ENCODE data around the gene GDPD2.
A peak's percentile ranks its signal among the peaks of the same experiment; 100 is the strongest.
"Not testable (repeated sequence)": the region's sequence is repeated elsewhere in the genome, so short reads cannot be mapped to it uniquely, and the experiment has no call there.

The GDPD2 gene

DNA sequence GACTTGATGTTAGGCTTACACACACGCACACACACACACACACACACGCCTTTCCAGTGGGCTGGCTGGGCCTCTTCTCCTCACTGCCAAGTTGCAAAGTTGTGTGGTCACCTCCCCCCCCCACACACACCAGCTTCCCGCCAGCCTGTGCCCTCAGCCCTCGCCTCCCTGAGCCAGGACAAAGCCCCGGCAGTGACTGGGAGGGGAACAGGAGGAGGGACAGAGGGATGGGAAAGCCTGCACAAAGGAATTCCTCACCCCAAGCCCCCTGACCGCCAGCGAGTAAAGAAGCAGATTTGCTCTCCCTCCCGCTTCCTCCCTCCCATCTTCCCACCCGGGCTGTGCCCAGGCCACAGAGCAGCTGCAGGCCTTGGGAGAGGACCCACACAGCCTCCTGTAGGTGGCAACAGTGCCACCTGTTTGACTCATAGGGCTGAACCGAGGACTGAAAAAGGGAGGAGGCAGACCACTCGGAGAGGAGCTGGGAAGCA, at the start of gene GDPD2:
Gene GDPD2 (plus strand): TSS at position 464 of the 491 bp plus-strand sequence. CDS start 1,671 bp downstream, outside the sequence.
- Mint-ChIP-seq H3K36me3 (ENCODE audit: low read depth) (peaks cover 6% of the 10 kb centered on the region), H3K9me3 (no peaks in the 10 kb centered on the region), H3K27ac (no peak within 1 kb of the TSS)

GRCh38 chrX:70386235-70386634, 36.9 kb upstream of the GDPD2 start:
- Mint-ChIP-seq H3K27ac (no peak overlapping the region), H3K27me3 (no peaks in the 10 kb centered on the region), H3K36me3 (ENCODE audit: low read depth) (peaks cover 30% of the 10 kb centered on the region), H3K4me3 (no peak overlapping the region), H3K4me1 (ENCODE audit: low read depth) (no peaks in the 10 kb centered on the region), H3K9me3 (no peaks in the 10 kb centered on the region)

More for the DNA sequence above, at the start of gene GDPD2:
- Mint-ChIP-seq H3K27me3 (no peaks in the 10 kb centered on the region), H3K4me1 (ENCODE audit: low read depth) (no peaks in the 10 kb centered on the region), H3K4me3 (no peak within 1 kb of the TSS)

GRCh38 chrX:70398899-70399298, 24.2 kb upstream of the GDPD2 start:
- Mint-ChIP-seq H3K27me3 (no peaks in the 10 kb centered on the region), H3K4me1 (ENCODE audit: low read depth) (peaks cover 6% of the 10 kb centered on the region), H3K4me3 (no peak overlapping the region), H3K27ac (peak overlapping the region; percentile 61), H3K9me3 (no peaks in the 10 kb centered on the region), H3K36me3 (ENCODE audit: low read depth) (peaks cover 34% of the 10 kb centered on the region)

DNA sequence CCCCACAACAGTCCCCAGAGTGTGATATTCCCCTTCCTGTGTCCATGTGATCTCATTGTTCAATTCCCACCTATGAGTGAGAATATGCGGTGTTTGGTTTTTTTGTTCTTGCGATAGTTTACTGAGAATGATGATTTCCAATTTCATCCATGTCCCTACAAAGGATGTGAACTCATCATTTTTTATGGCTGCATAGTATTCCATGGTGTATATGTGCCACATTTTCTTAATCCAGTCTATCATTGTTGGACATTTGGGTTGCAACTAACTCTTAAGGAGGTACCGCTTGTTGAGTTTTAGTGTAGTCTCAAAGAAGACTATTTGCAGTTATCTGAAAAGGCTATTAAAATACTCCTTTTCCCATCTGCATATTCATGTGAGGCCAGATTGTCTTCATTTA, 22.9 kb upstream of the GDPD2 start:
- H3K27me3 Mint-ChIP-seq; H3K9me3 Mint-ChIP-seq; H3K4me1 Mint-ChIP-seq (ENCODE audit: low read depth); H3K27ac Mint-ChIP-seq; H3K4me3 Mint-ChIP-seq: not testable (repeated sequence)
- H3K36me3 Mint-ChIP-seq (ENCODE audit: low read depth) = peaks cover 35% of the 10 kb centered on the region

- Mint-ChIP-seq H3K4me3 (no peak overlapping the region), H3K27ac (no peak overlapping the region), H3K27me3 (no peaks in the 10 kb centered on the region), H3K9me3 (no peaks in the 10 kb centered on the region), H3K4me1 (ENCODE audit: low read depth) (peaks cover 6% of the 10 kb centered on the region), H3K36me3 (ENCODE audit: low read depth) (peaks cover 33% of the 10 kb centered on the region)
Observed at GRCh38 chrX:70402721-70403120, 20.4 kb upstream of the GDPD2 start.

DNA sequence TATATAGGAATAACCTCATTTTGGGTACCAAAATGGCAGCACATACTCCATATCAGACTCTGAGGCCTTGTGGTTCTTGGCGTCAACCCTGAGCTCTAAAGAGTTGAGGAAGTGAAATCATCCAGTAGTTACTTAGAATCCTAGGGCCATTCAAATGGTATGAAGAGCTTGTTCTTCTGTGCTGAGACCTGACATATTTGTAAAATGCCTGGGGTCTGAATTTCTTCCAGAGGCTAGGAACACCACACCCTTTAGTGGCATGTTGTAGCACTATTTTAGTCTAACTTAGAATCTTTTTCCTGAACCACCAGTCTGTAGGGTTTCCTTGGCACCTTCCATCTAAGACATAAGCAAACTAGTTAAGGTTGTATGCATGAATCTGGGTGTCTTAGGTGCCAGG, 18.1 kb upstream of the GDPD2 start:
- no peaks in the 10 kb centered on the region for H3K27me3 Mint-ChIP-seq
- peaks cover 36% of the 10 kb centered on the region for H3K36me3 Mint-ChIP-seq (ENCODE audit: low read depth)
- H3K27ac Mint-ChIP-seq = no peak overlapping the region
- H3K4me3 Mint-ChIP-seq = no peak overlapping the region
- no peaks in the 10 kb centered on the region for H3K4me1 Mint-ChIP-seq (ENCODE audit: low read depth)
- no peaks in the 10 kb centered on the region for H3K9me3 Mint-ChIP-seq

GRCh38 chrX:70410921-70411320, 12.2 kb upstream of the GDPD2 start:
- H3K4me1 Mint-ChIP-seq (ENCODE audit: low read depth) = no peaks in the 10 kb centered on the region
- no peaks in the 10 kb centered on the region for H3K9me3 Mint-ChIP-seq
- no peak overlapping the region for H3K4me3 Mint-ChIP-seq
- peaks cover 12% of the 10 kb centered on the region for H3K36me3 Mint-ChIP-seq (ENCODE audit: low read depth)
- H3K27ac Mint-ChIP-seq = no peak overlapping the region
- no peaks in the 10 kb centered on the region for H3K27me3 Mint-ChIP-seq

GRCh38 chrX:70411475-70411874, 11.6 kb upstream of the GDPD2 start:
- Mint-ChIP-seq H3K27ac (no peak overlapping the region), H3K4me3 (no peak overlapping the region), H3K4me1 (ENCODE audit: low read depth) (no peaks in the 10 kb centered on the region), H3K36me3 (ENCODE audit: low read depth) (peaks cover 11% of the 10 kb centered on the region), H3K9me3 (no peaks in the 10 kb centered on the region), H3K27me3 (no peaks in the 10 kb centered on the region)

DNA sequence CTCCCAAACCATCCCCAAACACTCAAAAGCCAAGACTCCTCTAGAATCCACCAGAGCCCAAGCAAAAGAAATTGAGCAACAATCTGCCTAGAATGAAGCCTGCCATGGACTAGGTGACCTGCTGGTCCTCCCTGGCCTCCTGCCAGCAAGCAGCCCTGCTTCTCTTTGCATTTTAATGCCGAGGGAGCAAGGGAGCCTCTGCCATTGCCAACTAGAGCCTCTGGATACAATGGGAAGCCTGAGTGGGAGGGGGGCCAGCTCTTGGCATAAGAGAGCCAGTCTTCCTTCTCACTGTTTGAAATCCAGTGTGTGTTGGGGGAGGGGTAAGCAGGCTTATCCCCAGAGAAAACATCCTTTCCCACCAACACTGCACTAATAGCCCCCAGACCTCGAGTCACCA, 1.5 kb upstream of the GDPD2 start:
- Mint-ChIP-seq H3K36me3 (ENCODE audit: low read depth) (peaks cover 6% of the 10 kb centered on the region), H3K27ac (no peak overlapping the region), H3K4me3 (no peak overlapping the region), H3K27me3 (no peaks in the 10 kb centered on the region), H3K9me3 (no peaks in the 10 kb centered on the region), H3K4me1 (ENCODE audit: low read depth) (no peaks in the 10 kb centered on the region)

- no peak overlapping the region for H3K27ac Mint-ChIP-seq
- H3K4me3 Mint-ChIP-seq = no peak overlapping the region
- H3K36me3 Mint-ChIP-seq (ENCODE audit: low read depth) = peaks cover 6% of the 10 kb centered on the region
- no peaks in the 10 kb centered on the region for H3K27me3 Mint-ChIP-seq
- H3K4me1 Mint-ChIP-seq (ENCODE audit: low read depth) = no peaks in the 10 kb centered on the region
- H3K9me3 Mint-ChIP-seq = no peaks in the 10 kb centered on the region
Observed at GRCh38 chrX:70423936-70424675, 992 bp downstream of the GDPD2 start.

DNA sequence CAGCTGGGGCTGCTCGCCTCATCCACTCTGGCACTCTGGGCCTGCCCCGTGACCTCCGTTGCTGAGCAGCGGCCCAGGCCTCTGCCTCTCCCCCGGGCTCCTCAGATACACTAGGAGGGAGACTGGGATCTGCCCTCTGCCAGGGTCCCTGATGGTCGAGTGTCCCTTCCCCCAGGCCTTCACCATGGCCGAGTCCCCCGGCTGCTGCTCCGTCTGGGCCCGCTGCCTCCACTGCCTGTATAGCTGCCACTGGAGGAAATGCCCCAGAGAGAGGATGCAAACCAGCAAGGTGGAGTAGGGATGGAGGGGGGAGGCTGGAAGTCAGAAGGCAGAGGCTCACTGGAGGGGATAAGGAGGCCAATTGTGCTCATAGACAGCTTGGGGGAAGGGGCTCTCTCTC, 1.7 kb downstream of the GDPD2 start:
- Mint-ChIP-seq H3K27me3 (no peaks in the 10 kb centered on the region), H3K27ac (no peak overlapping the region), H3K4me3 (no peak overlapping the region), H3K4me1 (ENCODE audit: low read depth) (no peaks in the 10 kb centered on the region), H3K36me3 (ENCODE audit: low read depth) (peaks cover 6% of the 10 kb centered on the region), H3K9me3 (no peaks in the 10 kb centered on the region)

DNA sequence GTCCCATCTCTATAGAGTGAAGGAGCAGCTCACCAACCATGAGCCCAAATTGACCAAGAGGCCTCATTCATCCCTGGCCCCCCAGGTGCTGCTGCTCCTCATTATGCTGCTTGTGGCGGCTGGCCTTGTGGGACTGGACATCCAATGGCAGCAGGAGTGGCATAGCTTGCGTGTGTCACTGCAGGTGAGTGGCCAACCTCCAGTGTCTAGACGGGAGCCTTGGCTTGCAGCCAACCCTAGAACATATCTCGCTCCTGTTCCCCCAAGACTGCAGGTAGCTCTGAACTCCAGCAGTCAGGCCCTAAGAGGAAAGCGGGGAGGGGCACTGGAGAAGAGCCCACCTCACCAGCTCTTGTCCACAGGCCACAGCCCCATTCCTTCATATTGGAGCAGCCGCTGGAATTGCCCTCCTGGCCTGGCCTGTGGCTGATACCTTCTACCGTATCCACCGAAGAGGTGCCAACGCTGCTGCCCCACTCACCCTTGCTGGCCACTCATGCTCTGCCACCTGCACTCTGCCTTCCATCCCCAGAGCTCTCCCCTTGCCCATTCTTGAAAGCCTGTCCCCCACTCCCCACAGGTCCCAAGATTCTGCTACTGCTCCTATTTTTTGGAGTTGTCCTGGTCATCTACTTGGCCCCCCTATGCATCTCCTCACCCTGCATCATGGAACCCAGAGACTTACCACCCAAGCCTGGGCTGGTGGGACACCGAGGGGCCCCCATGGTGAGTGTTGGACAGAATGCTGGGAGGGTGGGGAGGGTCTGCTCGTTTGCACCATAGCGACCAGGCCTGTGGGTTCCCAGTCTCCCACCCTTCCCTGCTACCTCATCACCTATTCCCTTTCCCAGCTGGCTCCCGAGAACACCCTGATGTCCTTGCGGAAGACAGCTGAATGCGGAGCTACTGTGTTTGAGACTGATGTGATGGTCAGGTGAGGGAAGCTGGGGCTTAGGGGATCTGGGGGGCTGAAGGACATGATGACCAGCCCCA, 3.5 kb downstream of the GDPD2 start:
- H3K27me3 Mint-ChIP-seq = no peaks in the 10 kb centered on the region
- no peaks in the 10 kb centered on the region for H3K4me1 Mint-ChIP-seq (ENCODE audit: low read depth)
- no peaks in the 10 kb centered on the region for H3K9me3 Mint-ChIP-seq
- no peak overlapping the region for H3K4me3 Mint-ChIP-seq
- no peak overlapping the region for H3K27ac Mint-ChIP-seq
- no peaks in the 10 kb centered on the region for H3K36me3 Mint-ChIP-seq (ENCODE audit: low read depth)

DNA sequence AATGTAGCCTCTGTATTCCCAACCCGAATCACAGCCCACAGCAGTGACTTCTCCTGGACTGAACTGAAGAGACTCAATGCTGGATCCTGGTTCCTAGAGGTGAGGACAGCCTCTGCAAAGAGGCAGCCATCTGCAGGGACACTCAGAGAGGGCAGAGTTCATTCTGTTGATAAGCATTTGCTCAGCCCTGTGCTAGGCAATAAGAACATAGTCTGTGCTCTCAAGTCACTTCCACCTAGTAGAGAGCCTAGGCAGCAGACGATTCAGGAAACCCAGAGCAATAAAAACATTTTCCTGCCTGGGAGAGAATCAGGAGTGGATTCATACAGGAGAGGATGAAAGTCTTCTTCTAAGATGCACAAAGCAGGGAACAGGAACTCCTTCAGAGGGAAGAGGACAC, 4.3 kb downstream of the GDPD2 start:
- Mint-ChIP-seq H3K4me1 (ENCODE audit: low read depth) (no peaks in the 10 kb centered on the region), H3K9me3 (no peaks in the 10 kb centered on the region), H3K27ac (no peak overlapping the region)

DNA sequence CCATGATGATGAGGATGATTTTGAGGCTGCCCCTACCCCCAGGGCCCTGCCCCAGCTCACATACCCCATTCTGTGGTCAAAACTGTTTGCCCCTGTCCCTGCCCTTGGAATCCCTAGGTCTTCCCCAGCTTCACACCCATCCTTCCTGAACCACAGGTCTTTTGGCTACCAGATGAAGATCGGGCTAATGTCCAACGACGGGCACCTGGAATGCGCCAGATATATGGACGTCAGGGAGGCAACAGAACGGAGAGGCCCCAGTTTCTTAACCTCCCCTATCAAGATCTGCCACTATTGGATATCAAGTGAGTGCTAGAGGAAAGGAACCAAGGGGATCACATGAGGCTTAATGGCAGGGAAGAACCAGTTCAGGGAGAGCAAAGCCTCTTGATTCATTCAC, 6.6 kb downstream of the GDPD2 start:
- H3K27ac Mint-ChIP-seq = no peak overlapping the region
- H3K4me3 Mint-ChIP-seq = no peak overlapping the region
- no peaks in the 10 kb centered on the region for H3K27me3 Mint-ChIP-seq
- no peaks in the 10 kb centered on the region for H3K9me3 Mint-ChIP-seq
- H3K36me3 Mint-ChIP-seq (ENCODE audit: low read depth) = no peaks in the 10 kb centered on the region
- H3K4me1 Mint-ChIP-seq (ENCODE audit: low read depth) = peaks cover 12% of the 10 kb centered on the region

More for the DNA sequence above, 4.3 kb downstream of the GDPD2 start:
- Mint-ChIP-seq H3K27me3 (no peaks in the 10 kb centered on the region), H3K36me3 (ENCODE audit: low read depth) (no peaks in the 10 kb centered on the region), H3K4me3 (no peak overlapping the region)
